HG03103 (cell line): ENCODE measurements around the gene GABRB2.
A peak's percentile ranks its signal among the peaks of the same experiment; 100 is the strongest.
"Not testable (repeated sequence)": the region's sequence is repeated elsewhere in the genome, so short reads cannot be mapped to it uniquely, and the experiment has no call there.

Experiments used
- ATAC-seq: cut with Tn5 transposase; IDR thresholded peaks from one replicate; pipeline ENCODE4 v1.9.1; 2021; ENCODE audit warnings: low read depth; ENCODE audit not compliant: unreplicated experiment

The GABRB2 gene

DNA sequence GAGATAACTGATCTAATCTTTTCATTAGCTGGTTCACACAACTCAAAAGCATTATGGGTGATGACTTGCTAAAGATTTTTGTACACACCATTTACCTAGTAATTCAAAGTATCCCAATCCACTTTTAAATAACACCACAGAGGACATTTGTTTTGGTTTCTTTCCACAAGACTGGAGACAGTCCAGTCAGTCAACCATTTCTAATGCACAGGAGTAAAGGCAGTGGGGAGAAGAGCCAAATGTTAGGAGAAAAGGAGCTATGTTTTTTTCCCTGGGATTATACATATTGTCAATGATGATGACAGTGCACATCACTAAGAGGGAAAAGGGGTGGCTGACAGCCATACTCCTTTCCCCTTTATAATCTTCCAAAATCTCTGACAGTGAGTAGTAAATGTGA is 240.9 kb downstream of the GABRB2 start:
- ATAC-seq = no peak

DNA sequence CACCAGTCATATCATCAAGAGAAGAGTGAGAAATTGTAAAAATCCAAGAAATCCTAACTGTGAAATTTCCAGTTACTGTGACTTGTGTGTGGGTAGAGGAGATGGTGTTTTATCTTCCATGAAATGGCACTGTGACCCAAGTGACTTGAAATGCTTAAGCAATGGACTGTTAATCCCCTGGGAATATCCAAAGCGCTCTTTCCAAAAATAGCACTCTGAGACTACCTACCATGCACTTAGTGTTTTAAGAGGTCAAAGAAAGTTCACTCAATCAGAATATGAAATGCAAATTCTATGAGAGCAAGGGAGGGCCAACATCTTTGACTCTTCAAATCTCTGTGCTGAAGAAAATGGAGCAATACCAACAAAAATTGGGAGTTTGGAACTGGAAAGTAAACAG is 244.0 kb downstream of the GABRB2 start:
- no peak for ATAC-seq

DNA sequence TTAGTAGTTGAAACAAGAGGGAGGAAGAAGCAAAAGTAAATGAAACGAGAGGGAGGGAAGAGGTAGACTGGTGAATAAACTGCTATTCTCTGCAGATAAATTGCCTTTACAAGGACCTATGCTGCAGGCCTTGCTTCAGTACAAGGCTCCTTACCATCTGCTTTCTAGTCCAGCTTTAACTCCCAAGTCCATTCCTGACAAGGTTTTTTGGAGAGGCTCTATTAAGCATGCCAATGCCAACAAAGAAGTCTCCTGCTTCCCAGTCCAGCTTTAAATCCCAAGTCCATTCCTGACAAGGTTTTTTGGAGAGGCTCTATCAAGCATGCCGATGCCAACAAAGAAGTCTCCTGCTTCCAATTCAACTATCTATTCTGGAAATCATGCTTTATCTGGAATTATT is 244.9 kb downstream of the GABRB2 start:
- no peak for ATAC-seq

DNA sequence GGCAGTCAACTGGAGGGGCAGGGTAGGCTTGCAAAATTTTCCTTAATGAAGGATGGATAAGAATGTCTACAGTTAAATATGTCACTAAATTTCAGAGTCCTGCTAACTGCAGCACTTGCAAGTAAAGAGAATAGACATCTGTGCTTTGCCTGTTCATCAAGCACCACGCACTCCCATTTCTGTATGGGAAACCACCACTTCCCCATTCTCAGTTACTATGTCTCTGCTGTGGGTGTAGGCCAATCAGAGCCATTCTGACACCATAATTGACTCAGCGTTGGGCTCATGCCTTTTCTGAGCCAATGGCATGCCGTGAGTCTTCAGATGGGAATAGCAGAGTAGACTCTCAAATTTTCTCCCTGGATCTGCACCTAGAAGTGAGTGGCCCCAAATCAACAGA is 247.5 kb downstream of the GABRB2 start:
- peak; percentile 85 for ATAC-seq

DNA sequence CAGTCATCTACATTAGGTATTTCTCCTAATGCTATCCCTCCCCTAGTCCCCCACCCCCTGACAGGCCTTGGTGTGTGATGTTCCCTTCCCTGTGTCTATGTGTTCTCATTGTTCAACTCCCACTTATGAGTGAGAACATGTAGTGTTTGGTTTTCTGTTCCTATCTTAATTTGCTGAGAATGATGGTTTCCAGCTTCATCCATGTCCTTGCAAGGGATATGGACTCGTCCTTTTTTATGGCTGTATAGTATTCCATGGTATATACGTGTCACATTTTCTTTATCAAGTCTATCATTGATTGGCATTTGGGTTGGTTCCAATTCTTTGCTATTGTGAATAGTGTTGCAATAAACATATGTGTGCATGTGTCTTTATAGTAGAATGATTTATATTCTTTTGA is 249.1 kb downstream of the GABRB2 start:
- not testable (repeated sequence) for ATAC-seq

GRCh38 chr5:161295721-161296250 is 250.7 kb downstream of the GABRB2 start:
- ATAC-seq = no peak

GRCh38 chr5:161288071-161288470 is 258.5 kb downstream of the GABRB2 start:
- no peak for ATAC-seq

DNA sequence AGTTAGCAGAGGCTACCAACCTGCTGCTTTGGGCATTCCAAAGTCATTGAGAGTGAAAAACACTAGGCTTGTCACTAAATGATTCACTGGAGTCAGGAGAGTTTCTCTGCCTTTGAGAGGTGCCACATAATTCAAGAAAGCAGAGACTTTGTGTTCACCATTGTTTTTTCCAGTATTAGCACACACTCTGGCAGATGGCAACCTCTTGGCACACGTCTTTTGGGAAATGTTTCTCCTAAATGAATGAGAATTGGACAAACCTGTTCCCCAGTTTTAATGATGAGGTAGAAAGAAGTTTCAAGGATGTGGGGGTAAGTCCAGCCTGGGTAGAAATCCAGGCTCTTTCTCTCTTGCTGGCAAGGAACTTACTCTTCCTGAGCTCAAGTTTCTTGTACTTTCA is 259.1 kb downstream of the GABRB2 start:
- ATAC-seq = no peak

DNA sequence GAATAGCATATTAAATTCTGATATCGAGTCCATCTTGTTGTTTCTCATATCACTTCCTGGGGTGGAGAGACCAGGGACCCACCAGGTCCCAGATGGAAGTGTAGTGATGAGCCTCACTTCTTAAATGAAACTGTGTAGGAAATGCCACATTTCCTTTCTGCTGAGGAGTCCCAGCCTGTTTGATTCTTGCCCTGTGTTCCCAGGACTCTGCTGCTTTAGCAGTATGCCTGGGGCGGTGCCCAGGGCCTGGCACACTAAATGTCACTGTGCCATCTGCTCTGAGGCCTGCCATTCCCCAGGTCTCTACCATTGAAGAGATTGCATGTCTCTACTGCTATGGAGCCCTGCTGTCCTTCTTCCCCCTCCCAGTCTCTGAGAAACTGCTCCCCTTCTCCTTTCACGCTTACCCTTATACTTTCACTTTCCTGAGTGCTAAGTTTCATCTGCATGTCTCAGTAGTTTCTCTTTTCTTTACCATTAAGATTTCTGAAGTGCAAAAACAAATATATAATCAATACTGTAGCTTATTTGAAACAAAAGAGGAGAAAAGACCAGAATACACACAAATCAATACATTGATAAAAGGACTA is 260.4 kb downstream of the GABRB2 start:
- peak; percentile 96 for ATAC-seq

DNA sequence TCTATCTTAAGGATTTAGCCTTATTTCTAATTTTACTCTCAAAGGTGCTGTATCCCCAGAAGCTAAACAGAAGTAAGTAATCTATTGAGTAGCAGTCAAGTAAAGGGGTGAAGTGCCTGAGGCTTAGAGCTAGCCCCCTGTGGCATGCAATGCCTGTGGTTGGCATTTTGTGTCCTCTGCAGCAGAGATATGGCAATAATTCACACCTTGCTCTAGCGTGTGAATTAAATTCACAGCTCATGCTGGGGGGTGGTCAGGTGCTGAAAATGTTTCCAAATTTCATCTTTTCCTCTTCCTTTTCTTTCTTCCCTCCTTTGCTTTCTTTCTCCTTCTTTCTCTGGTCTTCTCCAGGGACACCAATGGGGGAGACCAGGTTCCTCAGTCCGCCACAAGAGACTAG is 262.1 kb downstream of the GABRB2 start:
- no peak for ATAC-seq

GRCh38 chr5:161283296-161283695 is 263.2 kb downstream of the GABRB2 start:
- ATAC-seq = no peak

DNA sequence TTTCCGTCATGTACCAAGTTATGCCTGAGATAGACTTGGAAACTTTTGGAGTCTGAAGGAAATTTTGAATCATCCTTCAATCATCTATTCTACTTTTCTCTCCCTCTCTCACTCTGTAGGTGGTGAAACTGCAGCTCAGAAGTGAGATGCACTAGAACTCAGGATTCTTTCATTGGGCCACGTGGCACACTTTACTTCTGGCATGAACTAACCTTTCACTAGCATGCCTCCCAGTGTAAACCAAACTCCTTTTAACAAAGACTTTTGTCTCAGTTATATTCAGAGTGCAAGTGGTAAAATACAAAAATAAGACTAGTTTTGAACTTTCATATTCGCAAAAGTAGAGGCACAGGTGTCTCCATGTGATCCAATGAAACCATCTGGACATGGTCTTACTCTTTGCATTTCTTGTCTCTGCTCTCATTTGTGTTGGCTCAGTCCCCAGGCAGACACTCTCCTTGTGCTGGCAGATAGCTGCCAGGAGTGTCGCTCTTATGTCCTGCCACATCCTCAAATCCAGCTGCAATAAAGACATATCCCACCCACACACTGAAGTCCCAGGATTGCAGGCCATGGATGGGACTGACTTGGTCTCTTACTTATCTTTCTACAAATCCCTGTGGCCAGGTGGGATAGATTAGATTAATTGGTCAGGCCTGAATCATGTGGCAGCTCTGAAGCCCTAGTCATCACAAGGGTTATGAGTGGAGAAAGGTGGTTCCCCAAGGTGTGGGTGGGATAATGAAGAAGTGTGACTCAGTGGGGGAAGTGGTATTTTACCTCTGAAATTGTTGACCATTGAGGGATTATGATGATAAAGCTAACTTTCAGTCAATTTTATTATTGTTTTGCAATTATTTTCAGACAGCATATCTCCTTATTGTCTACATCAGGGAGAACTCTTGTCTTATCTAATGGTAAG is 267.5 kb downstream of the GABRB2 start:
- ATAC-seq = no peak

DNA sequence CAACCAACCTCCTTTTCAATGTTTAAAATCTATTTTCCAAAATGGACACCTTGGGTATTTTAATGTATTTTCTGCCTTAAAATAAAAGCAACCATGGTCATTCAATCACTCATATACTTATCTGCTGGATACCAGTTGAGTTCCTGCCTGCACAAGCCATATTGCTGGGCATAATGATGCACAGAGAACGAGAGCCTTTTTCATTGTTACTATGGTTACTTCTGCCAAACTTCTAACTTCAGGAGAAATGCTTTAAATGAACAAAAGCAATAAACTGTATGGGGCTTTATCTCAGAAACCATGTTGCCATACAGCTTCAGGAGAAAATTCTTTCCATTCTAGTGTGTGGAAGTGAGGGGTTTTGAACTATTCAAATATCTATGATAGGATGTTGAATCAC is 269.5 kb downstream of the GABRB2 start:
- no peak for ATAC-seq

- ATAC-seq = no peak
Observed at GRCh38 chr5:161274951-161275350, 271.6 kb downstream of the GABRB2 start.

DNA sequence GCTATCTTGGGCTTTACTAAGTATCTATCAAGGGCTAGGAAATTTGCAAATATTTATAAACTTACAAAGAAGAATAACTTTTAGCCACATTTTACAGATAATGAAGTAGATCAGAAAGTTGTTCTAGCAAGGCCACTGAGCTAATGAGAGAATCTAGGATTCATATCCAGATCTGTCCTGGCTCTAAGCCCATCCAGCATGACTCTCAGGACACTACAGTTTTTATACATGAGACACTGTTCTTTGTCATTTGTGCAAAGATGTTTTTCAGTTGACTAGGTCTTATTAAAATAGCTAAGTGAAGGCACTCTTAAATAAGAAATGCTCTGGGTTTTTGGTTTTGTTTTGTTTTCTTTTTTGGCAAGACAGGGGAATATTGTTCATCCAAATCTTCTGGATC is 273.1 kb downstream of the GABRB2 start:
- no peak for ATAC-seq

DNA sequence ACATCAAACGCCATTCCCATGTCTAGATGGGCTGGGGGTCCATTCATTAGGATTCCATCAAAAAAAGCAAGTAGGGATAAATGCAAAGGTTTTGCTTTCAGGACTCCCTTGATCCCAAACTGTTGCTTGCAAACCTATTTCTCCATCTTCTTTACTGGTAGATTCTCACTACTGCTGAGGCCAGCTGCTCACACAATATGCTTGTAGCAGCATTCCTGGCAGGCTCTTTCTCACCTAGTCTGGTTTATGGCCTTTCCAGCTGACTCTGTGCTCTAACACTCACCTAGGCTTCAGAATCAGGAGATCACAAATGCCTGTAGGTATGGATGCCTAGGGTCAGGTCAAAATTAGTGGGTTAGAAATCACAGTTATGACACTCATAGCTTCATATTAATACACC is 274.7 kb downstream of the GABRB2 start:
- ATAC-seq = no peak

DNA sequence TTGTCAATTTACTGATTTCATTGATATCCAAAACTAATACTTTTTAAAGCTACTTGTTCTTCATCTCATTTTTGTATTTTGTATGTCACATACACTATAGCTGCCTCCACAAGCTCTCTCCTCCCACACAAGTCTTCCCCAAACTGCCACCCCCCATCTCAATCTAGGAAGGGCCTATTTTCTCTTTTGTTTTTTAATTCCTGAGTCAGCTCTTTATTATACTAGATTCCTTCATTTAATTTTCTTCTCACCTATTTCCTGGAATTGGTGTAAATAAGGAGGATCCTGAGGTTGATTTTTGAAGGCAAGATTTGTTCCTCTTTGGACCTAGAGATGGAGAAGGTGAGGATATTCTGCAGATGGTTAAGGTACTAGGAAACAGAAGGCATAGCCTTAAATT is 277.4 kb downstream of the GABRB2 start:
- no peak for ATAC-seq

DNA sequence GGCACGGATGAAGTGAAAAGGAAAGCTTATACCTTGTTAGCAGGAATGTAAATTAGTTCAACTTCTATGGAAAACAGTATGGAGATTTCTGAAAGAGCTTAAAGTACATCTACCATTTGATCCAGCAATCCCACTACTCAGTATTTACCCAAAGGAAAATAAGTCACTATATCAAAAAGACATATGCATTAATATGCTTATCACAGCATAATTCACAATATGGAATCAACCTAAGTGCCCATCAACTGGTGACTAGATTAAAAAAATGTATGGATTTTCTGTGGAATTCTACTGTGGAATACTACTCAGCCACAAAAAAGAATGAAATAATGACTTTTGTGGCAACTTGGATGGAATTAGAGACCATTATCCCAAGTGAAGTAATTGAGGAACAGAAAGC is 279.6 kb downstream of the GABRB2 start:
- ATAC-seq = no peak

- ATAC-seq = no peak
Observed at GRCh38 chr5:161265006-161265405, 281.5 kb downstream of the GABRB2 start.

DNA sequence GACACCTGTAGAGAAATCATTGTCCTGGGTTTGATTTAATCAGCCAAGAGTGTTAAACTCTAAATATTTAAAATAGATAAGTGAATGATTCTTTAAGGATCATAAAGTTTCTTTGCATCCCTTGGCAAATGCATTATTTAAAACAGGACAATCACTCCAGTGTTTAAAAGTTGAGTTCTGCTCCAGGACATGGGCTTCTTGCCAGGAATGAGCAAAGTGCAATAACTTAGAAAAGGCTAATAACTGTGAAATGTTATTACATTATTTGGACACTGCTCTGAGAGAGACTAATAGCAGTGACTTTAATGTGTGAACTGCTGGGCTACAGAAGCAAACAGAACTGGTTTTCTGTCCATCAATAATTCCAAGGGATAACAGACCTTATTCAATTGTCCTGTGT is 283.3 kb downstream of the GABRB2 start:
- no peak for ATAC-seq

DNA sequence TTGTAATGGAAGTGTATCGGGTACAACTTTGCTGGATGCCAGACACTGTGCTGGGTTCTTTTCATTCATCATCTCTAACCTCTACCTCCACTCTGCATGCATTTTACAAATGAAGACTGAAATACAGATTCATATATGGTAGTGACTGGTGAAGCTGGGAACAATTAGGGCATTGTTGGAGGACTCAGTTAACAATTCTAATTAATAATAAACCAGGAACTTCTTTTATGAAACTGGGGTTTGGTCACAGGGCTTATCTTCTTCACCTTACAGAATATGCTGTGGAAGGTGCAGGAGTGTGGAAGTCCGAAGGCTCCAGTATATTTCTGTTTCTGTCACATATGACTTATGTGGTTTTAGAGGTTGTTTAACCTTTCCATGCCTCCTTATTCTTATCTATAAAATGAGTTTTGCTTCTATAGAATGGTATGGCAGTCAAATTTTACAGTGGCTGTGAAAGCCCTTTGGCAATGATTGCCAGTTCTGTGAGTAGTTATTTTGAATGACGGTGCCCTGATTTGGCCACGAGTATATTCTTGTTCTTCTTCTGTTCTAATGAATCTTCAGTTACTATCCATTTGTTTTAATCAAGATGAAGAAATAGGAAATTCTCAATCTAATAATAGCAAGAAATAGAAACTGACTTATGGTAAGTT is 284.7 kb downstream of the GABRB2 start:
- ATAC-seq = no peak
